ENCODE data around the gene KIAA1671.

The KIAA1671 gene

DNA sequence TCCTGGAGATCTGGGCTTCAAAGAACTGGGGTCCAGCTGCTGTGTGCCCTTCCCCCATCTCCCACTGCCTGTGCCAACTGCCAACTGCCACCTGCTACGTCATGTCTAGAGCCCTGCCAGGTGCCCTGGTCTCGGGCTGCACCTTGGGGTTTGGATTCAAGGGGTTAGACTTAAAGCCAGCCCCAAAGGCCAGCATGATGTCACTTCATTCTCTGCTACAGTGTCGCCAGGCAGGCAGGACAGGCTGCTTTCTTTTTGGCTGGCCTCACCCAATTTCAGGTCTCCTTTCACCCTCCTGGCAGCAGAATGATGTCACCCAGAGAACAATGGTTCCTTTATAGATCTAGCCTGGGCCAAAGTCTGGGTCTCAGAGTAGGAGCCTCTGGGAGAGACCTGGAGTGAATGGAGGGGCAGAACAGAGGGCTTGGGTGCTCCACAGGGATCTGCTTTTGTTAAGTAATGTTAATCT lies 167.6 kb downstream of the KIAA1671 start:
- peak overlapping the region; percentile 54 for H3K27ac ChIP-seq (ENCODE audit: low read depth, low read length)
- H3K36me3 ChIP-seq (ENCODE audit: control insufficient read depth in 1 of 2, insufficient read depth in 2 of 2, low read length in 2 of 2): peaks cover 5 to 7% of the 10 kb centered on the region in 2 donors
- H3K27me3 ChIP-seq (ENCODE audit: control insufficient read depth in 1 of 2, insufficient read depth in 2 of 2, low read length in 2 of 2): no peaks in the 10 kb centered on the region
- H3K4me1 ChIP-seq (ENCODE audit: control insufficient read depth in 1 of 2, insufficient read depth in 2 of 2, low read length in 2 of 2): peaks cover 13 to 16% of the 10 kb centered on the region in 2 donors
- H3K4me3 ChIP-seq (ENCODE audit: low read depth in 1 of 2, low read length in 2 of 2): no peak overlapping the region
- peak overlapping the region in 1 of 2 donors; percentile 37 for H3K9ac ChIP-seq (ENCODE audit: low read depth in 1 of 2, low read length in 2 of 2)
- H3K9me3 ChIP-seq (ENCODE audit: control insufficient read depth in 1 of 2, low read length in 2 of 2): no peaks in the 10 kb centered on the region

DNA sequence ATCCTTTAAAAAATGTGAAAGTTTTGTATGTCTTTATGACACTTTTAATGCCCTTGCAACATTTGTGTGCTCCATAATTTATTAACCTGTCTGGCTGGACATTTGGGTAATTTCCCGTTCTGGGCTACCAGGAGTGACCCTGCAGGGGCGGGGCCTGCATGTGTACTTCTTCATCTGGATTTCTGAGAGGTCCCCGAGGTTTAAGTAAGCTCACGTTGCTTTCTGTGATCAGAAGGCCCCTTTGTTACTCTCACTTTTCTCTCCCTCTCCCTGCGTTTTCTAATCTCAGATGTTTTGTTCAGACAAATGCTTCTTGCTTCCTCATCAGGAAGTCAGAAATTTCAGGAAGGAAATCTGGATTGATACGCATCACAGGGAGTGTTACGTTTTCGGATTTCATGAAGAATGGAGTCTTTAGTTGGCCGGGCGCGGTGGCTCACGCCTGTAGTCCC lies 168.3 kb downstream of the KIAA1671 start:
- Histone ChIP-seq H3K36me3 (ENCODE audit: control insufficient read depth in 1 of 2, insufficient read depth in 2 of 2, low read length in 2 of 2) (peaks cover 5 to 7% of the 10 kb centered on the region in 2 donors), H3K4me3 (ENCODE audit: low read depth in 1 of 2, low read length in 2 of 2) (no peak overlapping the region), H3K9ac (ENCODE audit: low read depth in 1 of 2, low read length in 2 of 2) (peak overlapping the region; percentile 18 to 37), H3K27me3 (ENCODE audit: control insufficient read depth in 1 of 2, insufficient read depth in 2 of 2, low read length in 2 of 2) (no peaks in the 10 kb centered on the region), H3K9me3 (ENCODE audit: control insufficient read depth in 1 of 2, low read length in 2 of 2) (no peaks in the 10 kb centered on the region), H3K4me1 (ENCODE audit: control insufficient read depth in 1 of 2, insufficient read depth in 2 of 2, low read length in 2 of 2) (peaks cover 12 to 16% of the 10 kb centered on the region in 2 donors), H3K27ac (ENCODE audit: low read depth, low read length) (peak overlapping the region; percentile 54)

DNA sequence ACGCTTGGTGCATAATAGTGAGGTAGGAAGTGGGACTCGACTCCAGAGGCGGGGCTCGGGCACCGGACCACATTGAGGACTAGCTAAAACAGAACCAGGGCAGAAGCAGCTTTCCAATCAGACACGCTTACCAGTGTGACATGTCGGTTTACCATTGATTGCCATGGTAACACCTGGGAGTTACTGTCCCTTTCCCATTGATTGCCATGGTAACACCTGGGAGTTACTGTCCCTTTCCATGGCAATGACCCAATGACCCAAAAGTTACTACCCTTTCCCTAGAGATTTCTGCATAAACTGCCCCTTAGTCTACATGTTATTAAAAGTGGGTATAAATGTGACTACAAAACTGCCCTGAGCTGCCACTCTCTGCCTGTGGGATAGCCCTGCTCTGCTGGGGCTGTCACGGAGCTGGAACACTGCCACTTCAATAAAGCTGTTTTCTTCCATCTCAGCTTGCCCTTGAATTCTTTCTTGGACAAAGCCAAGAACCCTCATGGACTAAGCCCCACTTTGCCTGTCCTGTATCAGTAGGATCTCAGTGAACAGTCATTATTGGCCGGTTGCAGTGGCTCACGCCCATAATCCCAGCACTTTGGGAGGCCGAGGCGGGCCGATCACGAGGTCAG lies 169.7 kb downstream of the KIAA1671 start:
- H3K9ac ChIP-seq (ENCODE audit: low read depth in 1 of 2, low read length in 2 of 2): no peak overlapping the region
- H3K27ac ChIP-seq (ENCODE audit: low read depth, low read length): no peak overlapping the region
- H3K36me3 ChIP-seq (ENCODE audit: control insufficient read depth in 1 of 2, insufficient read depth in 2 of 2, low read length in 2 of 2): peaks cover 5 to 7% of the 10 kb centered on the region in 2 donors
- no peaks in the 10 kb centered on the region for H3K9me3 ChIP-seq (ENCODE audit: control insufficient read depth in 1 of 2, low read length in 2 of 2)
- no peaks in the 10 kb centered on the region for H3K27me3 ChIP-seq (ENCODE audit: control insufficient read depth in 1 of 2, insufficient read depth in 2 of 2, low read length in 2 of 2)
- no peak overlapping the region for H3K4me3 ChIP-seq (ENCODE audit: low read depth in 1 of 2, low read length in 2 of 2)
- peaks cover 12 to 16% of the 10 kb centered on the region in 2 donors for H3K4me1 ChIP-seq (ENCODE audit: control insufficient read depth in 1 of 2, insufficient read depth in 2 of 2, low read length in 2 of 2)

DNA sequence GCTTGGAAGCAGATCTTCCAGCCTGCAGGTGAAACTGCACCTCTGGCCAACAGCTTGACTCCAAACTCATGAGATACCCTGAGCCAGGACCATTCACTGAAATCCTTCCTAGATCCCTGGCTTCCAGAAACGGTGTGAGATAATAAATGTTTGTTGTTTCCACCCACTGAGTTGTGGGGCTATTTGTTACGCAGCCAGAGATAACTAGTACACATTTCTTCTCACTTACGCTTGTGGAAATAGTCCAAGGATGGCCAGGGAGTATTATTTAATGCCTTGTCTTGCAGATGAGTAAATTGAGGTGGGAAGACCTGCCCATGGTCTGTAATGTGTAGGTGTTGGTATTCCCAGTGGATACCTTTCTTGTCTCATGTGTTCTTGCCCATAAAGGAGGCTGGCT lies 171.2 kb downstream of the KIAA1671 start:
- Histone ChIP-seq H3K27me3 (ENCODE audit: control insufficient read depth in 1 of 2, insufficient read depth in 2 of 2, low read length in 2 of 2) (no peaks in the 10 kb centered on the region), H3K4me1 (ENCODE audit: control insufficient read depth in 1 of 2, insufficient read depth in 2 of 2, low read length in 2 of 2) (peaks cover 12 to 16% of the 10 kb centered on the region in 2 donors), H3K36me3 (ENCODE audit: control insufficient read depth in 1 of 2, insufficient read depth in 2 of 2, low read length in 2 of 2) (peaks cover 2 to 7% of the 10 kb centered on the region in 2 donors), H3K27ac (ENCODE audit: low read depth, low read length) (no peak overlapping the region), H3K9me3 (ENCODE audit: control insufficient read depth in 1 of 2, low read length in 2 of 2) (no peaks in the 10 kb centered on the region), H3K9ac (ENCODE audit: low read depth in 1 of 2, low read length in 2 of 2) (no peak overlapping the region), H3K4me3 (ENCODE audit: low read depth in 1 of 2, low read length in 2 of 2) (no peak overlapping the region)

DNA sequence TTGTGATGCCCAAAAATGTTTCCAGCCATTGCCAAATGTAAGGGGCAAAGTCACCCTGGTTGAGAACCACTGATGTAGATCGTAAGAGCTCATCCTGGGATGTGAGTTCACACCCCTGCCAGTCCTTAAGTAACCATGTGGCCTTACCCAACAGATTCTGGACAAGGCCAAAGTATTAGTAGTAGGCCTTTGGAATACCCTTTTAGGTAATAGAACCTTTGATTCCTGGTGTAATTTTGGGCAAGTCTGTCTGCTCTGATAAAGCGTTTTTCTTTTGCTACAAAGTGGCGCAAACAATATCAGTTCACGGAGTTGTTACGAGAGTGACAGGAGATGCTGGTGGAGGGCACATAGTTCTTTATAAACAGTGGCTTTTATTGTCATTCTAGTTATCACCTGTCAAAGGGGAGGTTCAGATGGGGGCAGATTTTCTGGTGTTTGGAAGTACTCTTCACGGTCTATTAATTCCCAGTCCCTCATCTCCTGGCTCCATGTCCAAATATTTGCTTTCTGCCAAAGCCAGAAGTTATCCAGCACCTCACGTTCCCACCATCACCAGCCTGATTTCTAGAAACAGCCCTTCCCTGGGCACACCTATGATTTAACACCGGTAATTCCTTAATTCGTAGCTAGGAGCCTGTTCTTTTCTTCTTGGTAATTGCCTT lies 173.3 kb downstream of the KIAA1671 start:
- no peaks in the 10 kb centered on the region for H3K9me3 ChIP-seq (ENCODE audit: control insufficient read depth in 1 of 2, low read length in 2 of 2)
- no peak overlapping the region for H3K4me3 ChIP-seq (ENCODE audit: low read depth in 1 of 2, low read length in 2 of 2)
- peaks cover 0 to 7% of the 10 kb centered on the region in 2 donors for H3K36me3 ChIP-seq (ENCODE audit: control insufficient read depth in 1 of 2, insufficient read depth in 2 of 2, low read length in 2 of 2)
- H3K27ac ChIP-seq (ENCODE audit: low read depth, low read length): no peak overlapping the region
- H3K9ac ChIP-seq (ENCODE audit: low read depth in 1 of 2, low read length in 2 of 2): no peak overlapping the region
- no peaks in the 10 kb centered on the region for H3K27me3 ChIP-seq (ENCODE audit: control insufficient read depth in 1 of 2, insufficient read depth in 2 of 2, low read length in 2 of 2)
- H3K4me1 ChIP-seq (ENCODE audit: control insufficient read depth in 1 of 2, insufficient read depth in 2 of 2, low read length in 2 of 2): peaks cover 1 to 2% of the 10 kb centered on the region in 2 donors

DNA sequence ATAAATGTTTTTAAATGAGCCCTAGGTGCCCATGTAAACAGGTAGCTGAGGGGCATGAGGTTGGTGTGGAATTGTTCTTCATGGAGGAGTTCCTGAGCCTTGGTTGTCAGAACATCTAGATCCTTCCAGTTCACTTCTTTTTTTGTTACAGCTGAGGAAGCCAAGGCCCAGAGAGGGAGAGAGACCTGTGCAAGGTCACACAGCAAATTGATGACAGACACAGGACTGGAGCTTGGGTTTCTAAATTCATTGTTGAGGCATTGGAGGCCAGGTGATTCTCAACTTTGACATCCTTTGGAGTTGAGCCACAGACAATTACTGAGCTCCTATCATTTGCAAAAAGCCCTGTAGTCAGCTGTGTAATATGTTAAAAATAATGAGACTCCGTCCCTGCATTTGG lies 174.0 kb downstream of the KIAA1671 start:
- no peaks in the 10 kb centered on the region for H3K27me3 ChIP-seq (ENCODE audit: control insufficient read depth in 1 of 2, insufficient read depth in 2 of 2, low read length in 2 of 2)
- no peak overlapping the region for H3K27ac ChIP-seq (ENCODE audit: low read depth, low read length)
- no peaks in the 10 kb centered on the region for H3K9me3 ChIP-seq (ENCODE audit: control insufficient read depth in 1 of 2, low read length in 2 of 2)
- no peak overlapping the region for H3K4me3 ChIP-seq (ENCODE audit: low read depth in 1 of 2, low read length in 2 of 2)
- no peaks in the 10 kb centered on the region for H3K4me1 ChIP-seq (ENCODE audit: control insufficient read depth in 1 of 2, insufficient read depth in 2 of 2, low read length in 2 of 2)
- peaks cover 0 to 7% of the 10 kb centered on the region in 2 donors for H3K36me3 ChIP-seq (ENCODE audit: control insufficient read depth in 1 of 2, insufficient read depth in 2 of 2, low read length in 2 of 2)
- no peak overlapping the region for H3K9ac ChIP-seq (ENCODE audit: low read depth in 1 of 2, low read length in 2 of 2)

DNA sequence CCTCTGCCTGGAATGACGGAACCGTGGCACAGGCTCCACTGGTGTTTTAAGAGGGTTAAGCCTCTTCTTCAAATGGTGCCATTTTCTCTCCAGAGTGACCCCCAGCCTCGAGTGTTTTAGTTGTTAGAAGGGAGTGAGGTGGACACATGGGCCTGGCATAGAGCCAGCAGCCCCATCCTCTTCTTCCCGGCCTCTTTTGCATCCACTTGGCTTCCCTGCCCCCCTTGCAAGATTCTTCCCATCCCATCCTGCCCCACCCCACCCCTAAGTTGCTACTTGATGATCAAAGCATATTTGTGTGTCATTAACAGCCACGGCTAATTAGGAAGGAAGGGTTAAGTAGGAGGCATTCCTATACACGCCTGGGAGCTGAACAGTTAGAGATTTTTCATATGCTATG lies 174.8 kb downstream of the KIAA1671 start:
- Histone ChIP-seq H3K4me1 (ENCODE audit: control insufficient read depth in 1 of 2, insufficient read depth in 2 of 2, low read length in 2 of 2) (no peaks in the 10 kb centered on the region), H3K27me3 (ENCODE audit: control insufficient read depth in 1 of 2, insufficient read depth in 2 of 2, low read length in 2 of 2) (no peaks in the 10 kb centered on the region), H3K9ac (ENCODE audit: low read depth in 1 of 2, low read length in 2 of 2) (no peak overlapping the region), H3K9me3 (ENCODE audit: control insufficient read depth in 1 of 2, low read length in 2 of 2) (no peaks in the 10 kb centered on the region), H3K27ac (ENCODE audit: low read depth, low read length) (no peak overlapping the region), H3K36me3 (ENCODE audit: control insufficient read depth in 1 of 2, insufficient read depth in 2 of 2, low read length in 2 of 2) (peaks cover 0 to 7% of the 10 kb centered on the region in 2 donors), H3K4me3 (ENCODE audit: low read depth in 1 of 2, low read length in 2 of 2) (no peak overlapping the region)

DNA sequence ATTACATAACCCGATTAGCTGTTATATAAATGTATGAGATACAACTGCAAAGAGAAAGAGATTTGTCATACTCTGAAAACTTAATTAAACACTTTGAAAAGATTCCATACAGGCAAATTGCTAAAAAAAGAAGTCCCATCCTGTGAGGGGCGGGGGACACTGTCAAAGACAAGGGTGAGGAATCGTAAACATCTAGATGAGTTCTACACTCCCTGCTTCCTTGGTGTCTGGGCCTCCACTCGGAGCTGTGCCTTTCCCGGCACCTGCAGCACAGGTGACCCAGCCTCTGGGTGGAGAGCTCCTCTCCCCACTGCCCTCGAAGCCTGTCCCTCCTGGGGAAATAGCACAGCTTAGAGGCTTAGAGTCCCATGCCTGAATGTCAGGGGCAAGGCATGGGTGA lies 177.9 kb downstream of the KIAA1671 start:
- Histone ChIP-seq H3K4me1 (ENCODE audit: control insufficient read depth in 1 of 2, insufficient read depth in 2 of 2, low read length in 2 of 2) (peaks cover 7 to 20% of the 10 kb centered on the region in 2 donors), H3K9ac (ENCODE audit: low read depth in 1 of 2, low read length in 2 of 2) (no peak overlapping the region), H3K9me3 (ENCODE audit: control insufficient read depth in 1 of 2, low read length in 2 of 2) (no peaks in the 10 kb centered on the region), H3K27me3 (ENCODE audit: control insufficient read depth in 1 of 2, insufficient read depth in 2 of 2, low read length in 2 of 2) (no peaks in the 10 kb centered on the region), H3K36me3 (ENCODE audit: control insufficient read depth in 1 of 2, insufficient read depth in 2 of 2, low read length in 2 of 2) (no peaks in the 10 kb centered on the region), H3K27ac (ENCODE audit: low read depth, low read length) (no peak overlapping the region), H3K4me3 (ENCODE audit: low read depth in 1 of 2, low read length in 2 of 2) (no peak overlapping the region)

DNA sequence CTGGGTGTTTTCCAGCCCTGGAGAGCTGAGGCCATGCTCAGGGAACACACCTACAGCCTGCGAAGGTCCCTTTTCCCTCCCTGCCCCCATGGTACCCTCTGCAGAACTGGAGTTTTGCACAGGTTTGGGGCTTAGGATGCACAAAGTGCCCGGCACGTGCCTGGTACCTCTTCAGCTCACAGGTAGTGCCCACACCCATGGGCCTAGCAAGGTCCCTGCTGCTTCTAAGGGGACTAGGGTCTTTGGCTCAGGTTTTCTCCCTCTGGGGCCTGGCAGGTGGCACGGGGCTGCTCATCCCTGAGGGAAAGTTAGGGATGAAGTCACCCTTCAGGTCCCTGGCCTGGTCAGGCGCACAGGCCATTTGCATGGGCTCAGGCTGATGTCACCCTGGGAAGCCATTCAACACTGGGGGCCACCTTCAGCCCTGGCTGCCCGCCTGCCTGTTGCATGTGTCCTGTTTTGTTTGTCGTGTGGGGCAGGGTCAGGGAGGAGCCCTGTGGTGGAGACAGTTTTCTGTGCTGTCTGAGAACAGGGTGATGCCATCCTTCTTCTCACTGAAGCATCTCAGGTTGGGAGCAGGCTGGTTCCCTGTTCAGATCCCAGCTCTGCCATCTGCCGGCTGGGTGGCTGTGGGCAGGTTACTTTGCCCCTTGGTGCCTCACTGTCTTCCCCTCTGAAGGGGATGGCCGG lies 178.8 kb downstream of the KIAA1671 start:
- H3K9ac ChIP-seq (ENCODE audit: low read depth in 1 of 2, low read length in 2 of 2): no peak overlapping the region

DNA sequence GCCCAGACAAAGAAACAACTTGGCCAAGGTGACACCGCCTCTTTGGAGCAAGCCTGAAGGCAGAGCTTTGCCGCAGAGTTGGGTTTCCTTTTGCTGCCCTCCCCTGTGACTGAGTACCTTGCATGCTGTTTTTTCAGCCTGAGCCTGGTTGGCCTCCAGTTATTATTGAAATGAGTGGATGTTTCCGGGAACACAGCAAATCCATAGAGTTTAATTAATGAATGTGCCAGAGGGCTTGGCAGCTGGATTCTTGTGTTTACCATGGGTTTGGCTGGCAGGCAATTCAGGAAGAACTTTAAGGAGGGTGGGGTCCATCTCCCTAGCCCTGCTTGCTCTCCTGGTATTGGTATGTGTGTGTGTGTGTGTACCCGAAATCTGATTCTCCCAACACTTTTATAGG lies 181.5 kb downstream of the KIAA1671 start:
- H3K9me3 ChIP-seq (ENCODE audit: control insufficient read depth in 1 of 2, low read length in 2 of 2): no peaks in the 10 kb centered on the region
- H3K27ac ChIP-seq (ENCODE audit: low read depth, low read length): no peak overlapping the region
- peaks cover 0 to 2% of the 10 kb centered on the region in 2 donors for H3K36me3 ChIP-seq (ENCODE audit: control insufficient read depth in 1 of 2, insufficient read depth in 2 of 2, low read length in 2 of 2)
- peaks cover 7 to 28% of the 10 kb centered on the region in 2 donors for H3K4me1 ChIP-seq (ENCODE audit: control insufficient read depth in 1 of 2, insufficient read depth in 2 of 2, low read length in 2 of 2)
- H3K27me3 ChIP-seq (ENCODE audit: control insufficient read depth in 1 of 2, insufficient read depth in 2 of 2, low read length in 2 of 2): no peaks in the 10 kb centered on the region
- no peak overlapping the region for H3K9ac ChIP-seq (ENCODE audit: low read depth in 1 of 2, low read length in 2 of 2)
- no peak overlapping the region for H3K4me3 ChIP-seq (ENCODE audit: low read depth in 1 of 2, low read length in 2 of 2)

More for the DNA sequence above, 178.8 kb downstream of the KIAA1671 start:
- no peak overlapping the region for H3K4me3 ChIP-seq (ENCODE audit: low read depth in 1 of 2, low read length in 2 of 2)
- no peak overlapping the region for H3K27ac ChIP-seq (ENCODE audit: low read depth, low read length)
- H3K9me3 ChIP-seq (ENCODE audit: control insufficient read depth in 1 of 2, low read length in 2 of 2): no peaks in the 10 kb centered on the region
- H3K4me1 ChIP-seq (ENCODE audit: control insufficient read depth in 1 of 2, insufficient read depth in 2 of 2, low read length in 2 of 2): peaks cover 7 to 23% of the 10 kb centered on the region in 2 donors
- no peaks in the 10 kb centered on the region for H3K36me3 ChIP-seq (ENCODE audit: control insufficient read depth in 1 of 2, insufficient read depth in 2 of 2, low read length in 2 of 2)
- no peaks in the 10 kb centered on the region for H3K27me3 ChIP-seq (ENCODE audit: control insufficient read depth in 1 of 2, insufficient read depth in 2 of 2, low read length in 2 of 2)
